GM19452 (cell line): Measurements from ENCODE around the gene ELN.
"Not testable (repeated sequence)": the region's sequence is repeated elsewhere in the genome, so short reads cannot be mapped to it uniquely, and the experiment has no call there.

Experiments used
- ATAC-seq: cut with Tn5 transposase; IDR thresholded peaks from one replicate; pipeline ENCODE4 v1.9.1; 2021; ENCODE audit not compliant: unreplicated experiment

Gene ELN

DNA sequence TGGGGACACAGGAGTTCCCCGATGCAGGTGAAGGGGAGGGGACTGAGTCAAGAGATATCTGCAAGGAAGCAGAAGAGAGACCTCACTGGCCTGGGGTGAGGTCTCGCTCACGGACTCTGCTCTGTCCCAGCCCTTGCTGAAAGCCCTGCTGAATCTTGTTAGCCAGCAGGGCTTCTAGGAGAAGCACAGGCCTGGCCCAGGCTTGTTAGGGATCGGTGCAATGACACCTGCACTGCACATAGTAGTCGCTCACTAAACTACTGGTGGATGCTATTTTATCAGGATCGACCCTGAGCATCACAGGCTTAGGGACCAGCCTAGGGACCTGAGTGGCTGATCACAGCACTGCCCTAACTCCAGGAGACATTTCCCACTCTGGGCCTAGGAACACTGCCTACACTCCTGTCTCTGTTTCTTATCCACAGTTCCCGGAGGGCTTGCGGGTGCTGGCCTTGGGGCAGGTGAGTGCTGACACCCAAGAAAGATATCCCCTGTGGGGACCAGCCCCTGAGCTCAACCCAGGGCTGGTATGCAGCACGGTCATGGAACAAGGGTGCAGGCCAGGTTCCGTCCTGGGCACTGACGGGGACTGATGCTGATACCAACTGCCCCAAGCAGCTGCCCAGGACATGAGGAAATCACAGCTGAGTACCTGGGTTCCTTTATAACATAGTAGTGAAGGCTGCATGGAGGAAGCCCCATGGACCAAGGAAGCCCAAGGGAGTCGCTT, 13.0 kb downstream of the ELN start:
- no peak for ATAC-seq

- no peak for ATAC-seq
Measured at GRCh38 chr7:74042746-74043522, 15.0 kb downstream of the ELN start.

GRCh38 chr7:74043523-74043951, 15.6 kb downstream of the ELN start:
- no peak for ATAC-seq

DNA sequence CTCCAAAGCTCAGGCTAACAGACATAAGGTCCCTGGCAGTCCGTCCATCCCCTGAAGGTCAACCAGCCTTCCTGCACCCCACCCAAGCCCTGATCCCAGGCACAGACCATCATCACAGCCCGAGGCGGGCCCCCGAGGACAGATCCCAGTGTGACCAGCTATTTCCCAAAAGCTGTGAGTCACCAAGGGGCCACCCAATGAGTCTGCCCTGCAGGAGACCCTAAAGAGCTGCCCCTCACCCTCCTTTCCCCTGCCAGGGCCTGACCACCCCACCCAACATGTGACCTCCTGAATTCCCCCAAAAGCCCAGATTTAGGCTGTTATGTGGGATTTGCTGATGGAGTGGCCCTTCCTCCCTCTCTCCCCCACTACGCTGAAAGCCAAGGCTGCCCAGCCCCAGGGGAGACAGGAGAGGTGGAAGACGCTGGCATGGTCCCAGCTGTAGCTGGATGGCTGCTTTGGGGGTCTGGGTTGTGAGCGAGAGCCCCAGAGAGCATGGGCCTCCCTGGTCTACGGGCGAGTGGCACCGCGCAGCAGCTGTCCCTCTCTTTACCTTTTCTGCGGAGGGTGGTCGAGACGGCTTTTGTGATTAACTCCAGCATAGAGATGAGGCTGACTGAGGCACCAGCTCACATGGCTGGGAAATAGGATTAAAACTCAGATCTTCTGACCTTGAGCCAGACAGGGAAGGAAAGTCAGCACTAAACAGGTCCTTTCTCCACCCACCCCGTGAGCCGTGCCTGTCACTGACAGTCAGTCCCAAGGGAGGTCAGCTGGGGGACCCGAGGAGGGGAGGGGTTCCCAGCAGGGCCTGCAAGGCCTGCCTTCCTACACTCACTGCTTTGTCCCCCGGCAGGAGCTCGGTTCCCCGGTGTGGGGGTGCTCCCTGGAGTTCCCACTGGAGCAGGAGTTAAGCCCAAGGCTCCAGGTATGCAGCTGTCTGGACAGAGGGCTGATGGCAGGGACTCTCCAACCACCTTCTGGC, 16.7 kb downstream of the ELN start:
- no peak for ATAC-seq

- ATAC-seq = not testable (repeated sequence)
Measured at GRCh38 chr7:74046581-74046980, 18.6 kb downstream of the ELN start.

GRCh38 chr7:74047804-74048380, 19.9 kb downstream of the ELN start:
- no peak for ATAC-seq

- ATAC-seq = no peak
Measured at GRCh38 chr7:74048999-74049599, 21.1 kb downstream of the ELN start.

- no peak for ATAC-seq
Measured at GRCh38 chr7:74049997-74050798, 22.2 kb downstream of the ELN start.

GRCh38 chr7:74051193-74051592, 23.2 kb downstream of the ELN start:
- no peak for ATAC-seq

- no peak for ATAC-seq
Measured at GRCh38 chr7:74051629-74052410, 23.8 kb downstream of the ELN start.

- ATAC-seq = no peak
Measured at GRCh38 chr7:74052628-74053027, 24.7 kb downstream of the ELN start.

- no peak for ATAC-seq
Measured at GRCh38 chr7:74053589-74054186, 25.7 kb downstream of the ELN start.

DNA sequence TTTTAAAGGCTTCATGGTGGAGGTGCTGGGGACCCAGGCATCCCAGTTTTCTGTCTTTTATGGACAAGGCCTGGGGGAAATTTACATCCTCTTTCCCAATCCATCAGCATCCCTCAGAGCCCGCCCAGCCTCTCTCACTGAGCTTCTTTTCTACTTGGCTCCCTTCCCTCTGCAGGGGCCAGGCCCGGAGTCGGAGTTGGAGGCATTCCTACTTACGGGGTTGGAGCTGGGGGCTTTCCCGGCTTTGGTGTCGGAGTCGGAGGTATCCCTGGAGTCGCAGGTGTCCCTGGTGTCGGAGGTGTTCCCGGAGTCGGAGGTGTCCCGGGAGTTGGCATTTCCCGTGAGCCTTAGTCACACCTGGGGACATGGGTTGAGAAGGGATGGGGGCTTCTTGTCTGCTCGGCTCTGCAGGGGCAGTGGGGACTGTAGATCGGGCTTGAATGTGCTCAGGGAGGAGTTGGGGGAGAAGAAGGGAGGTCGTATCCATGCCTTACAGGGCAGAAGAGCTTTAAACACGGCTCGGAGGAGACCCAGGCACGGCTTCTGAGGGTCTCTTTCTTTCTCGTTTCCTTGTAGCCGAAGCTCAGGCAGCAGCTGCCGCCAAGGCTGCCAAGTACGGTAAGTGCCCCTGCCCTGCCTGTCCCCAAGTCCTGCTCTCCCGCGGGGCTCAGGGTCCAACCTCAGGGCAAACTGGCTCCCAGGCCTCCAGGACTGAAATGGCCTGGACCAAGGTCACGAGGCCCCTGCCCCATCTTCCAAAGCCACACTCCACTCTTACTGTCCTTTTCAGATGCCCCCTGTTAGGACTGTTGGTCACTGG, 28.3 kb downstream of the ELN start:
- ATAC-seq = no peak

- ATAC-seq = no peak
Measured at GRCh38 chr7:74057216-74057925, 29.4 kb downstream of the ELN start.

DNA sequence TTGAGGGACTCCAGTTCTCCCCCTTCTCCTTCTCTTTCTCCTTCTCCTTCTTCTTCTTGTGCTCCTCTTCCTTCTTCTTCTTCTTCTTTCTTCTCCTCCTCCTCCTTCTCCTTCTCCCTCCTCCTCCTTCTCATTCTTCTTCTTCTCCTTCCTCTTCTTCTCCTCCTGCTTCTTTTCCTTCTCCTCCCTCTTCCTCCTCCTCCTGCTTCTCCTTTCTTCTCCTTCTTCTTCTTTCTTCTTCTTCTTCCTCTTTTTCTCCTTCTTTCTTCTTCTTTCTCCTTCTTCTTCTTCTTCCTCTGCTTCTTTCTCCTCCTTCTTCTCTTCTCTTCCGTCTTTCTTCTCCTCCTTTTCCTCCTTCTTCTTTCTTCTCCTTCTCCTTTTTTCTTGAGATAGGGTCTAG, 30.0 kb downstream of the ELN start:
- ATAC-seq = no peak

DNA sequence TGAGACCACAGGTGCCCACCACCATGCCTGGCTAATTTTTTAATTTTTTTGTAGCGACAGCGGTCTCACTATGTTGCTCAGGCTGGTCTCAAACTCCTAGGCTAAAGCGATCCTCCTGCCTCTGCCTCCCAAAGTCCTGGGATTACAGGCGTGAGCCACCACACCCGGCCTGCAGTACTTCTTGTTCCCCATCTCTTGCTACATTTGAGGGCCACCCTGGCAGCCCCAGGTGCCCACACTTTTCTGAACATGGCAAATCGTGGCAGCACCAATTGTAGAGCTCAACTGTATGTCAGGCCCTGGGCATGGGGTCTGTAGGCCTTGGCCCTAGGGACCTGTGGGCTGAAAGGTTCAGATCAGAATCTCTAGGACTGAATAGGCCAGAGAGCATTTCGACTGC, 30.5 kb downstream of the ELN start:
- no peak for ATAC-seq

- no peak for ATAC-seq
Measured at GRCh38 chr7:74059037-74059436, 31.1 kb downstream of the ELN start.
